GM10248 (cell line): Measurements from ENCODE around the gene FMC1.

Source experiments
- CTCF ChIA-PET: fragments of 300-600 bp; sonication (Branson Sonifier 250); formaldehyde crosslinking; extraction: SDS; loops from one replicate; lab custom pipeline; 2021; ENCODE audit warnings: antibody characterized with exemption; lab: Yijun Ruan, JAX
- POLR2A ChIA-PET: fragments of 350-650 bp; sonication (Branson Sonifier 250); formaldehyde crosslinking; extraction: SDS; loops from one replicate; lab custom pipeline; 2020; ENCODE audit warnings: antibody characterized with exemption; lab: Yijun Ruan, JAX
- DNase-seq: peaks from one replicate; pipeline ENCODE4 v3.0.0; 2012; ENCODE audit errors: extremely low spot score
- TF ChIP-seq, protein P1 (sequence below): IDR thresholded peaks from 2 replicates; pipeline ENCODE4 v1.5.1; 2012; ENCODE audit warnings: mild to moderate bottlenecking, low read depth; ENCODE audit errors: extremely low read depth, missing control alignments, control extremely low read depth

Gene FMC1

GRCh38 chr7:139366400-139366799, 25.3 kb downstream of the FMC1 start:
- ChIA-PET CTCF (interaction anchor here (2.9 kb wide), 1 partner anchor 20 kb away, joined by 7 read pairs; no protein-coding TSS in a partner anchor), POLR2A (no interaction called here)
- DNase-seq = no peak
- TF ChIP-seq, protein P1, sequence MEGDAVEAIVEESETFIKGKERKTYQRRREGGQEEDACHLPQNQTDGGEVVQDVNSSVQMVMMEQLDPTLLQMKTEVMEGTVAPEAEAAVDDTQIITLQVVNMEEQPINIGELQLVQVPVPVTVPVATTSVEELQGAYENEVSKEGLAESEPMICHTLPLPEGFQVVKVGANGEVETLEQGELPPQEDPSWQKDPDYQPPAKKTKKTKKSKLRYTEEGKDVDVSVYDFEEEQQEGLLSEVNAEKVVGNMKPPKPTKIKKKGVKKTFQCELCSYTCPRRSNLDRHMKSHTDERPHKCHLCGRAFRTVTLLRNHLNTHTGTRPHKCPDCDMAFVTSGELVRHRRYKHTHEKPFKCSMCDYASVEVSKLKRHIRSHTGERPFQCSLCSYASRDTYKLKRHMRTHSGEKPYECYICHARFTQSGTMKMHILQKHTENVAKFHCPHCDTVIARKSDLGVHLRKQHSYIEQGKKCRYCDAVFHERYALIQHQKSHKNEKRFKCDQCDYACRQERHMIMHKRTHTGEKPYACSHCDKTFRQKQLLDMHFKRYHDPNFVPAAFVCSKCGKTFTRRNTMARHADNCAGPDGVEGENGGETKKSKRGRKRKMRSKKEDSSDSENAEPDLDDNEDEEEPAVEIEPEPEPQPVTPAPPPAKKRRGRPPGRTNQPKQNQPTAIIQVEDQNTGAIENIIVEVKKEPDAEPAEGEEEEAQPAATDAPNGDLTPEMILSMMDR = no peak

- TF ChIP-seq, protein P1 = no peak
- CTCF ChIA-PET = interaction anchor here (0.9 to 2.9 kb wide), 2 partner anchors 14 to 21 kb away, joined by 3 to 7 read pairs; no protein-coding TSS in a partner anchor
- no peak for DNase-seq
- POLR2A ChIA-PET = no interaction called here
These were observed 26.5 kb downstream of the FMC1 start for GRCh38 chr7:139367438-139368155.

- no peak for DNase-seq
- TF ChIP-seq, protein P1 = no peak
- ChIA-PET POLR2A (interaction anchor here (0.6 to 2.8 kb wide), 3 partner anchors 11 to 37 kb away, joined by 3 to 14 read pairs (median 4); partner anchors contain the start of gene LUC7L2), CTCF (interaction anchor here (0.9 to 1.7 kb wide), 10 partner anchors 9 to 275 kb away, joined by 3 to 7 read pairs (median 4); partner anchors contain the start of gene LUC7L2)
These were observed 29.3 kb downstream of the FMC1 start for GRCh38 chr7:139370301-139370942.

DNA sequence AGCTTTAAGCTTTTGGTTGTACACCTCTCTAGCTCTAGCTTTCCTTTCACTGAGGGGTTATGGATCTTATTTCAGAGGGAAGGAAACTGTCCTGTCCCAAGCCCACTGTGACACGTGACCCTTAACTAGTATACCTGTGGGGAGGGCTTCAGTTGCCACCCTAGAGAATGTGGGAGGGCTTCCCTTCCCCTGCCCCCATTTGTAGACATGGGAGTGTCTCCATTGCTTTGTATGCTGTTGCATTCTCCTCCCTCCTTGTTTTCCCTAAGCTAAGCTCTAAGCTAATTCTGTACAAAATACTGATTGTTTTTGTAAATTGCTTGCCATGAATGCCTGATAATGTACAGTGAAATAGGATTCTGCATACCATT, 29.8 kb downstream of the FMC1 start:
- TF ChIP-seq, protein P1 = no peak
- POLR2A ChIA-PET = interaction anchor here (2.8 kb wide), 1 partner anchor 12 kb away, joined by 14 read pairs; the partner anchor contains the start of gene LUC7L2
- no peak for DNase-seq
- CTCF ChIA-PET = interaction anchor here (0.9 to 1.7 kb wide), 6 partner anchors 9 to 275 kb away, joined by 3 to 6 read pairs (median 4); partner anchors contain the start of gene LUC7L2

DNA sequence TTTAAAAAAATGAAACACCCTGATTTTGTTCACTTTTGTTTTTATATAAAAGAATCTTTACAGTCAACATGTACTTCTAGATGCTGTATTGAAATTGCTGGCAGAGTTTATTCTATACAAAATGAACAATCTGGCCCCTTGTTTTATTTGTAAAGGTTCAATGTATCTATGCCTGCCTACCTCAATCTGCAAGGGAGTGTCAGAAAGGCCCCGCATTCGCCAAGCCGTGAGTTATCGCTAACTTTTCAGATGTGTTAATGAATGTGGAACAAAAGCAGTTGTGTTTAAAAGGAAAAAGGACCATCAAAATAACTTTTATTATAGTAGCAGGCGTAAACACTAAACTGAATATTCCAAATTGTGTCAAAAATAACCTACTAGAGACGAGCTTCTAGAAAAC, 33.1 kb downstream of the FMC1 start:
- POLR2A ChIA-PET = no interaction called here
- TF ChIP-seq, protein P1 = no peak
- no peak for DNase-seq
- CTCF ChIA-PET = interaction anchor here (1.0 to 1.2 kb wide), 4 partner anchors 16 to 629 kb away, joined by 3 to 7 read pairs (median 4); no protein-coding TSS in a partner anchor

DNA sequence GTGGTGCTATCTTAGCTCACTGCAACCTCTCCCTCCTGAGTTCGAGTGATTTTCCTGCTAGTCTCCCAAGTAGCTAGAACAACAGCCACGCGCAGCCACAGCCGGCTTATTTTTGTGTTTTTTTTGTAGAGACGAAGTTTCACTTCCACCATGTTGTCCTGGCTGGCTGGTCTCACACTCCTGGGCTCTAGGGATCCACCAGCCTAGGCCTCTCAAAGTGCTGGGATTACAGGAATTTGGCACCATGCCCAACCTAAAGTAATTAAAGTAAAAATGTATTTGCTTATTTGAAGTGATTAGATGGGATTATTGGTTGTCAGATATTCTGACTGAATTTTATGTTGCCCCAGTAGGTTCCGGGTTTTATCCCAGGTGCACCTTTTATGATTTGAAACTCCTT, 41.3 kb downstream of the FMC1 start:
- POLR2A ChIA-PET = interaction anchor here (0.7 kb wide), 1 partner anchor 13 kb away, joined by 3 read pairs; no protein-coding TSS in a partner anchor
- TF ChIP-seq, protein P1 = no peak
- CTCF ChIA-PET = interaction anchor here (1.5 kb wide), 1 partner anchor 12 kb away, joined by 6 read pairs; no protein-coding TSS in a partner anchor
- no peak for DNase-seq
